H9 (cell line): ENCODE measurements around the gene ADGRL2. TPM values are rescaled to one million over a fixed set of nuclear protein-coding genes. Genes with fewer than 3 reads are reported as not detected.

Experiments used
- DNase-seq: peaks from one replicate; pipeline ENCODE4 v3.0.0-alpha.2; 2017
- H2AFZ ChIP-seq: one replicate; pipeline ENCODE4 v1.6.1; 2013; ENCODE audit warnings: mild to moderate bottlenecking, low read length, control low read depth, moderate library complexity
- H2AK5ac ChIP-seq: 2 replicates; pipeline ENCODE4 v1.6.1; 2013; ENCODE audit warnings: low read length, control low read depth, mixed read lengths; ENCODE audit not compliant: insufficient read length
- H2BK120ac ChIP-seq: one replicate; pipeline ENCODE4 v1.6.1; 2013; ENCODE audit warnings: low read depth, mild to moderate bottlenecking, low read length, control low read depth, inconsistent platforms; ENCODE audit not compliant: poor library complexity, severe bottlenecking
- H2BK12ac ChIP-seq: 2 replicates; pipeline ENCODE4 v1.6.1; 2013; ENCODE audit warnings: low read length, control low read depth, mixed read lengths, low read depth; ENCODE audit not compliant: insufficient read length
- H2BK15ac ChIP-seq: 2 replicates; pipeline ENCODE4 v1.6.1; 2013; ENCODE audit warnings: low read depth, low read length, control low read depth
- H2BK20ac ChIP-seq: one replicate; pipeline ENCODE4 v1.6.1; 2013; ENCODE audit warnings: low read depth, mild to moderate bottlenecking, low read length, control low read depth, inconsistent platforms; ENCODE audit not compliant: poor library complexity, severe bottlenecking
- H2BK5ac ChIP-seq: 2 replicates; pipeline ENCODE4 v1.6.1; 2013; ENCODE audit warnings: low read length, control low read depth, mixed read lengths; ENCODE audit not compliant: insufficient read length
- H3K14ac ChIP-seq: 2 replicates; pipeline ENCODE4 v1.6.1; 2013; ENCODE audit warnings: low read length, control low read depth; ENCODE audit not compliant: insufficient read depth
- H3K18ac ChIP-seq: 2 replicates; pipeline ENCODE4 v1.6.1; 2013; ENCODE audit warnings: low read depth, mild to moderate bottlenecking, mixed read lengths, low read length, control low read depth; ENCODE audit not compliant: insufficient read length
- H3K23ac ChIP-seq: 2 replicates; pipeline ENCODE4 v1.6.1; 2013; ENCODE audit warnings: low read length, control low read depth, mixed read lengths, low read depth; ENCODE audit not compliant: insufficient read length
- H3K23me2 ChIP-seq: 2 replicates; pipeline ENCODE4 v1.6.1; 2013; ENCODE audit warnings: low read depth, mild to moderate bottlenecking, mixed read lengths, low read length, control low read depth; ENCODE audit not compliant: insufficient read length, poor library complexity, severe bottlenecking
- H3K27ac ChIP-seq: 2 replicates; pipeline ENCODE4 v1.5.1; 2013; ENCODE audit warnings: low read length, control low read depth, mixed read lengths, low read depth; ENCODE audit not compliant: insufficient read length
- H3K27me3 ChIP-seq: 2 replicates; pipeline ENCODE4 v1.6.1; 2013; ENCODE audit warnings: low read length, control low read depth, inconsistent platforms; ENCODE audit not compliant: insufficient read depth
- H3K4ac ChIP-seq: 2 replicates; pipeline ENCODE4 v1.6.1; 2013; ENCODE audit warnings: low read depth, mild to moderate bottlenecking, control low read depth, inconsistent platforms, low read length, moderate library complexity
- H3K4me1 ChIP-seq: 2 replicates; pipeline ENCODE4 v1.6.1; 2013; ENCODE audit warnings: low read length, control low read depth, inconsistent platforms; ENCODE audit not compliant: insufficient read depth
- H3K4me2 ChIP-seq: 2 replicates; pipeline ENCODE4 v1.6.1; 2013; ENCODE audit warnings: low read length, control low read depth, mixed read lengths; ENCODE audit not compliant: insufficient read length, insufficient read depth
- H3K56ac ChIP-seq: 2 replicates; pipeline ENCODE4 v1.6.1; 2013; ENCODE audit warnings: low read depth, mild to moderate bottlenecking, mixed read lengths, low read length, control low read depth; ENCODE audit not compliant: insufficient read length
- H3K79me1 ChIP-seq: 2 replicates; pipeline ENCODE4 v1.6.1; 2013; ENCODE audit warnings: low read depth, mild to moderate bottlenecking, moderate library complexity, low read length, control low read depth, inconsistent platforms; ENCODE audit not compliant: insufficient read depth, poor library complexity, severe bottlenecking
- H3K79me2 ChIP-seq: 2 replicates; pipeline ENCODE4 v1.6.1; 2013; ENCODE audit warnings: low read length, control low read depth, inconsistent platforms; ENCODE audit not compliant: insufficient read depth
- H3K9ac ChIP-seq: 2 replicates; pipeline ENCODE4 v1.6.1; 2013; ENCODE audit warnings: low read length, control low read depth, mixed read lengths; ENCODE audit not compliant: insufficient read length; ENCODE audit errors: extremely low read depth
- H3K9me3 ChIP-seq: one replicate; pipeline ENCODE4 v1.6.1; 2013; ENCODE audit warnings: low read depth, low read length, inconsistent platforms; ENCODE audit not compliant: control insufficient read depth
- H3T11ph ChIP-seq: one replicate; pipeline ENCODE4 v1.6.1; 2013; ENCODE audit warnings: mild to moderate bottlenecking, low read length, control low read depth, inconsistent platforms
- H4K20me1 ChIP-seq: one replicate; pipeline ENCODE4 v1.6.1; 2013; ENCODE audit not compliant: control insufficient read depth, insufficient read length, insufficient read depth
- H4K5ac ChIP-seq: 2 replicates; pipeline ENCODE4 v1.6.1; 2013; ENCODE audit warnings: low read depth, mild to moderate bottlenecking, mixed read lengths, low read length, control low read depth; ENCODE audit not compliant: insufficient read length
- H4K8ac ChIP-seq: replicated peaks from 2 replicates; pipeline ENCODE4 v1.6.1; 2013; ENCODE audit warnings: low read length, control low read depth, mixed read lengths, low read depth; ENCODE audit not compliant: insufficient read length
- H4K91ac ChIP-seq: 2 replicates; pipeline ENCODE4 v1.6.1; 2013; ENCODE audit warnings: low read depth, mild to moderate bottlenecking, moderate library complexity, mixed read lengths, low read length, control low read depth; ENCODE audit not compliant: insufficient read length
- H3K27ac Mint-ChIP-seq, 3 experiments: 2 replicates in 2 of 3; 3 replicates in 1 of 3; pipeline ENCODE4 v1.8.0; 2020 to 2021; ENCODE audit warnings: mixed read lengths in 3 of 3, mild to moderate bottlenecking in 1 of 3, moderate library complexity in 1 of 3
- H3K27me3 Mint-ChIP-seq: 2 replicates; pipeline ENCODE4 v1.8.0; 2021; ENCODE audit warnings: low read depth, mild to moderate bottlenecking, moderate library complexity, mixed read lengths
- H3K36me3 Mint-ChIP-seq, 3 experiments: 2 replicates in 2 of 3; 3 replicates in 1 of 3; pipeline ENCODE4 v1.8.0; 2020 to 2021; ENCODE audit warnings: low read depth in 3 of 3, mixed read lengths in 3 of 3; ENCODE audit not compliant: insufficient read depth in 1 of 3
- H3K4me1 Mint-ChIP-seq, 2 experiments: 2 replicates each; pipeline ENCODE4 v1.8.0; 2020; ENCODE audit warnings: mixed read lengths in 2 of 2
- H3K4me3 Mint-ChIP-seq, 2 experiments: 2 replicates in 1 of 2; 3 replicates in 1 of 2; pipeline ENCODE4 v1.8.0; 2020 to 2021; ENCODE audit warnings: mild to moderate bottlenecking in 2 of 2, mixed read lengths in 2 of 2, moderate library complexity in 1 of 2
- H3K9me3 Mint-ChIP-seq, 2 experiments: 2 replicates in 1 of 2; 3 replicates in 1 of 2; pipeline ENCODE4 v1.8.0; 2020; ENCODE audit warnings: mild to moderate bottlenecking in 2 of 2, mixed read lengths in 2 of 2, moderate library complexity in 1 of 2
- CTCF ChIP-seq: fragments of 200-600 bp; sonication (generic); conservative IDR thresholded peaks from 3 replicates; pipeline ENCODE4 v1.8.0; 2021; ENCODE audit warnings: antibody characterized with exemption, mild to moderate bottlenecking
- WGBS: extraction: QIAGEN DNeasy Blood & Tissue Kit; methylation state at CpG from one replicate; pipeline ENCODE4 v1.1.7; 2013; ENCODE audit warnings: missing lambda C conversion rate, low lambda C conversion rate, mixed read lengths; ENCODE audit not compliant: insufficient read length; ENCODE audit errors: extremely low coverage; 5-methylcytosine and 5-hydroxymethylcytosine counted together
- total RNA-seq: library from RNA; stranded (reverse); gene quantifications from 2 replicates; pipeline ENCODE4 v1.2.1, GENCODE V29; 2021

ADGRL2 gene
- total RNA-seq, 1 experiment from 2014 or later: 119 TPM

GRCh38 chr1:81929106-81929505 is 128.4 kb downstream of the ADGRL2 start:
- Mint-ChIP-seq H3K4me3 (no peak overlapping the region), H3K4me1 (peaks cover 16 to 25% of the 10 kb centered on the region in 2 experiments), H3K27me3 (no peaks in the 10 kb centered on the region), H3K27ac (0 out of 7 replicates have a peak overlapping the region, but pooled peaks of 1 of the 3 experiments have one; percentile 43), H3K36me3 (peaks cover 0 to 7% (median 4%) of the 10 kb centered on the region in 3 experiments; a peak in 4 of 7 replicates), H3K9me3 (no peaks in the 10 kb centered on the region)
- Histone ChIP-seq H2BK12ac (no peak overlapping the region), H2BK20ac (no peak overlapping the region), H3K18ac (no peak overlapping the region), H3K23ac (no peak overlapping the region), H4K8ac (no peak overlapping the region), H4K5ac (no peak overlapping the region), H3T11ph (no peak overlapping the region), H3K23me2 (no peaks in the 10 kb centered on the region), H3K4me1 (no peaks in the 10 kb centered on the region; the same call in 1 of the 2 replicates), H3K9ac (no peak overlapping the region), H3K14ac (no peak overlapping the region), H2BK15ac (no peak overlapping the region), H2BK5ac (no peak overlapping the region), H3K4ac (no peak overlapping the region), H3K9me3 (no peaks in the 10 kb centered on the region), H2BK120ac (no peak overlapping the region), H4K20me1 (no peaks in the 10 kb centered on the region), H3K79me1 (peaks cover 4% of the 10 kb centered on the region), H3K4me2 (no peak overlapping the region), H3K79me2 (no peaks in the 10 kb centered on the region), H3K27me3 (no peaks in the 10 kb centered on the region), H4K91ac (no peak overlapping the region), H2AK5ac (no peak overlapping the region), H3K56ac (no peak overlapping the region), H3K27ac (no peak overlapping the region), H2AFZ (no peak overlapping the region)
- no peak for DNase-seq
- no peak for TF ChIP-seq CTCF
- no CpG with 5 or more reads among the region's 4 CpGs for WGBS
